HG03060 (cell line): ENCODE data around the gene GPA33.

Experiments
- ATAC-seq: cut with Tn5 transposase; IDR thresholded peaks from one replicate; pipeline ENCODE4 v1.9.1; 2021; ENCODE audit warnings: low read depth, moderate number of reproducible peaks; ENCODE audit not compliant: unreplicated experiment

Gene GPA33

GRCh38 chr1:167119696-167120095, 29.5 kb upstream of the GPA33 start:
- no peak for ATAC-seq

- no peak for ATAC-seq
Observed at GRCh38 chr1:167118188-167118587, 28.0 kb upstream of the GPA33 start.

GRCh38 chr1:167117225-167117624, 27.0 kb upstream of the GPA33 start:
- ATAC-seq = no peak

GRCh38 chr1:167116174-167116573, 26.0 kb upstream of the GPA33 start:
- ATAC-seq = no peak

- ATAC-seq = no peak
Observed at GRCh38 chr1:167115655-167116054, 25.5 kb upstream of the GPA33 start.

- ATAC-seq = no peak
Observed at GRCh38 chr1:167114725-167115124, 24.5 kb upstream of the GPA33 start.

GRCh38 chr1:167111868-167112709, 21.9 kb upstream of the GPA33 start:
- no peak for ATAC-seq

- ATAC-seq = no peak
Observed at GRCh38 chr1:167110586-167110985, 20.4 kb upstream of the GPA33 start.

- no peak for ATAC-seq
Observed at GRCh38 chr1:167109125-167109524, 18.9 kb upstream of the GPA33 start.

GRCh38 chr1:167107456-167107855, 17.3 kb upstream of the GPA33 start:
- no peak for ATAC-seq

- no peak for ATAC-seq
Observed at GRCh38 chr1:167106119-167106461, 15.9 kb upstream of the GPA33 start.

GRCh38 chr1:167105271-167106118, 15.3 kb upstream of the GPA33 start:
- ATAC-seq = no peak

- ATAC-seq = no peak
Observed at GRCh38 chr1:167104256-167104633, 14.1 kb upstream of the GPA33 start.

GRCh38 chr1:167102906-167103573, 12.9 kb upstream of the GPA33 start:
- no peak for ATAC-seq

GRCh38 chr1:167101754-167102153, 11.6 kb upstream of the GPA33 start:
- no peak for ATAC-seq

- ATAC-seq = no peak
Observed at GRCh38 chr1:167100730-167101129, 10.6 kb upstream of the GPA33 start.

GRCh38 chr1:167099851-167100250, 9.7 kb upstream of the GPA33 start:
- no peak for ATAC-seq

- no peak for ATAC-seq
Observed at GRCh38 chr1:167095368-167095767, 5.2 kb upstream of the GPA33 start.

- no peak for ATAC-seq
Observed at GRCh38 chr1:167094690-167095089, 4.5 kb upstream of the GPA33 start.

GRCh38 chr1:167093846-167094516, 3.8 kb upstream of the GPA33 start, which contains the start of gene STYXL2:
TSS of gene STYXL2 (plus strand) at chr1:167094075. CDS start at chr1:167094850, 775 bp downstream.
- no peak for ATAC-seq

GRCh38 chr1:167092653-167093052, 2.5 kb upstream of the GPA33 start:
- ATAC-seq = no peak
